Peyer's patch (tissue), 4 donors: ENCODE results near the gene GPC5. TPM values are rescaled to one million over a fixed set of nuclear protein-coding genes. Genes with fewer than 3 reads are reported as not detected.

Experiments
- DNase-seq, 3 donors: peaks; one replicate each; pipeline ENCODE4 v3.0.0-alpha.2; 2017 to 2019
- H3K27ac ChIP-seq, 4 donors: fragments of 200-600 bp; sonication (generic); one replicate each; pipeline ENCODE4 v1.5.1; 2016 to 2019
- H3K27me3 ChIP-seq, 2 donors: fragments of 200-600 bp; sonication (generic); one replicate each; pipeline ENCODE4 v1.5.1; 2019
- H3K36me3 ChIP-seq, 3 donors: fragments of 200-600 bp; sonication (generic); one replicate each; pipeline ENCODE4 v1.5.1; 2016 to 2019
- H3K4me1 ChIP-seq, 4 donors: fragments of 200-600 bp; sonication (generic); one replicate each; pipeline ENCODE4 v1.5.1; 2016 to 2019
- H3K4me3 ChIP-seq, 4 donors: fragments of 200-600 bp; sonication (generic); 1 replicate in 3 of 4; 2 replicates in 1 of 4; pipeline ENCODE4 v1.5.1; 2016 to 2019; ENCODE audit warnings: mild to moderate bottlenecking in 1 of 4
- H3K9me3 ChIP-seq, 4 donors: fragments of 200-600 bp; sonication (generic); one replicate each; pipeline ENCODE4 v1.5.1; 2016 to 2019; ENCODE audit warnings: mild to moderate bottlenecking in 1 of 4
- CTCF ChIP-seq, 6 experiments: fragments of 450-650 bp in 4 of 6; fragments of 200-600 bp in 2 of 6; sonication (generic) in 1 of 6; IDR thresholded peaks; one replicate each; pipeline ENCODE4 v1.5.1; 2017 to 2019; ENCODE audit warnings: antibody characterized with exemption in 6 of 6, mild to moderate bottlenecking in 3 of 6, moderate library complexity in 1 of 6
- POLR2A ChIP-seq, 2 donors: fragments of 450-650 bp; IDR thresholded peaks; one replicate each; pipeline ENCODE4 v1.5.1; 2017; ENCODE audit warnings: antibody characterized with exemption in 2 of 2, mild to moderate bottlenecking in 2 of 2, moderate library complexity in 2 of 2
- total RNA-seq, 4 donors: library from RNA; depleted of rRNA; stranded (reverse); fragments of >200 nt; gene quantifications; one replicate each; pipeline ENCODE4 v1.1.0, GENCODE V29; 2016

GPC5 gene
- total RNA-seq, 4 donors from 2014 or later, result 4.1 TPM; not detected in 3

DNA sequence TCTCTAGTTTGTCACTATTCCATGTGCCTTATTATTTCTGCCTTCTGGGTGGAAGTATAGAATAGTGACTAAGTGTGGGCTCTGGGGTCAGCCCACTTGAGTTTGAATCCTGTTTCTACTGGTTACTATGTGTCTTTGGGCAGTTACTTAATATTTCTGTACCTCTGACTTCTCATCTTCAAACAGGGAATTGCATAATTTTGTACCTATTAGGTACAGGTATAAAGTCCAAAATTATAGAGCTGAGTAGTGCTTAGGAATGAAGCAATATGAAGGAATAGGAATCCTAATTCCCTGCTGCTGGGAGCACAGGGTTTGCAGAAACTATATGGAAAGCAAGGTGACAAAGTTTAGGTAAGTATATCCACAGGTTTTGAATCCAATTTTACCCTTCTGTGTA lies 564.5 kb downstream of the GPC5 start:
- TF ChIP-seq CTCF (IDR thresholded peaks at IDR 0.05) (no peak), POLR2A (IDR thresholded peaks at IDR 0.05) (no peak)
- H3K4me3 ChIP-seq, result no peak overlapping the region
- H3K36me3 ChIP-seq, result no peaks in the 10 kb centered on the region
- no peaks in the 10 kb centered on the region for H3K4me1 ChIP-seq
- H3K27me3 ChIP-seq, result no peaks in the 10 kb centered on the region
- H3K9me3 ChIP-seq, result no peaks in the 10 kb centered on the region
- H3K27ac ChIP-seq, result no peak overlapping the region
- DNase-seq, result no peak

DNA sequence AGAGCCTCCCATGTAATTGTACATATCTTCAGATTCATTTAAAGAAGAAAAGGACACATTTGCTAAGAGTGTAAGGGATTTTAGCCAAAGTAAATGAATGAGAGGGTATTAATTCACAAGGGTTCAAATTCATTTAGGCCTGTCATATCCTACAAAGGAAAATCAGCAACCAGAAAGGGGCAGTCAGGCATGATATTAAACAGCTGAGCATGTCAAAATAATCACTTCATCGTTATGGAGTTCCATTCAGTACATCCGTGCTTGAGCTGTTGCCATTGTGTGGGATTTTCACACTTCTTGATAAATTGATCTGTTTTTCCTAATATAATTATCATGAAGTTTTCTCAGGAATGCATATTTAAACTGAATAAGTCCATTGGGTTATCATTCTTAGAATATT lies 567.1 kb downstream of the GPC5 start:
- H3K36me3 ChIP-seq, result no peaks in the 10 kb centered on the region
- DNase-seq, result no peak
- no peaks in the 10 kb centered on the region for H3K27me3 ChIP-seq
- TF ChIP-seq CTCF (IDR thresholded peaks at IDR 0.05), result no peak
- no peak for TF ChIP-seq POLR2A (IDR thresholded peaks at IDR 0.05)
- H3K4me3 ChIP-seq, result no peak overlapping the region
- H3K9me3 ChIP-seq, result no peaks in the 10 kb centered on the region
- no peak overlapping the region for H3K27ac ChIP-seq
- no peaks in the 10 kb centered on the region for H3K4me1 ChIP-seq

DNA sequence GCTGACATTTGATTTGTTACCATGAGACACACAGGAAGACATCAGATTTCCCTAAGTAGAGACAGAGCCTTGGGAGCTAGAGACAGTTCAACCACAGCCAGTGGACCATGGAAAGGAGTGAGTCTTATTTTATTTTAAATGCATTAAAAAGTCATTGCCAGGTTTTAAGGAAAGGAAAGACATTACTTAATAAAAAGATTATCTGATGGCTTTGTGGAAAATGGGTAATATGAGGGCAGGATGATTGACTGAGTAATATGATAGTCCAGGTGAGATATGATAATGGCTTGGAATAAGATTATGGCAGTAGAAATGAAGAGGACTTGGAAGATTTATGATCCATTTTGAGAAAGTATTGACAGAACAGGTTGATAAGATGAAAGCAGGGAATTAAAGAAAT lies 580.1 kb downstream of the GPC5 start:
- no peak for DNase-seq
- no peaks in the 10 kb centered on the region for H3K36me3 ChIP-seq
- no peak overlapping the region for H3K27ac ChIP-seq
- H3K4me1 ChIP-seq, result no peaks in the 10 kb centered on the region
- H3K9me3 ChIP-seq, result no peaks in the 10 kb centered on the region
- no peak overlapping the region for H3K4me3 ChIP-seq
- no peaks in the 10 kb centered on the region for H3K27me3 ChIP-seq
- TF ChIP-seq CTCF (IDR thresholded peaks at IDR 0.05), result no peak
- no peak for TF ChIP-seq POLR2A (IDR thresholded peaks at IDR 0.05)

DNA sequence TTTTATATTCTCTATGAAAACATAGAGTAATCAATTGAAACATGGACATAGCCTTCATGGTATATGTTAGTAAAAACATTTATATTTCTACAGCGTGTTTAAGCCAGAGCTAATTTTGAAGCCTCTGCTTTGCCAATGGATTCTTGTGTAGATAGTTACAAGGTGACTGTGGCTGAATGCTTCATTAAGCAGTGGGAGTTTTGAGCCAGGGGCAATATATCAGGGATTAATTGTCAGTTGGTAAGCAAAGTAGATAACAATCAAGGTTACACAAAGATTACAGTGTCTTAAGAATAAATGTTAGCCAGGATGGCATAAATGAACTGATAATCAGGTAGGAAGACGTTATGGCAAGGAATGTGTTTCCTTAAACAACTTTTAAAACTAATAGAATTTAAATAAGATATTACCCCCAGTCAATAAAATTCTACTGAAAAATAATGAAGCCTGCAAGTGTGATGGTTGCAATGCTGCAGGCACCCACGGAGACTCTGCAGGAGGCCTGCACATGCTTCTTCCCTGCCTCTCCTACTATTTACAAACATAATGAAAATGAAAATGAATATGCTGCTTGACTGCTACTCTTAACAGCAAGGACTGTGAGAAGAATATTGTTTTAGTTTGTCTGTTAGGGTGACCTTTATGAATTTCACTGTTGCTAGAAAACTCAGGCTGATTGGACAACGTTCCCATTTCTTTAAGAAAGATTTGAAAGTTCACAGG lies 588.5 kb downstream of the GPC5 start:
- H3K4me3 ChIP-seq, result no peak overlapping the region

DNA sequence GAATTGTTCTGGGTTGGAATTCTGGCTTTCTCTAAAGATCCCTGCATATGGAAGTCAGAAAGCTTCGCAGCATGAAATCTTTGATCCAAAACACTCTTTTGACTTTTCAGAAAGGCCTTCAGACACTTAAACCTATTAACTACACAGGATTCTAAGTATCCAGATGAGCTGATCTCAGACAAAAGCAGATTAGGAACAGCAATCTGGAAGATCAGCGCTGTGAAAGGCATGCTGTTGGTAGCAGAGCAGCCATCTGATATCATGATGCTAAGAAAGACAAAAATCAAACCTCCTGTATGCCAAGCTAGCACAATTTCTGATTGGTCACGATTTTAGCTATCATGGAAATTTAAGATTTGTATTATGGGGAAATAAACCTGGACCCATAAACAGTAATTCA lies 589.9 kb downstream of the GPC5 start:
- DNase-seq, result no peak
- Histone ChIP-seq H3K4me3 (no peak overlapping the region), H3K9me3 (no peaks in the 10 kb centered on the region), H3K36me3 (no peaks in the 10 kb centered on the region), H3K4me1 (no peaks in the 10 kb centered on the region), H3K27ac (no peak overlapping the region), H3K27me3 (no peaks in the 10 kb centered on the region)
- TF ChIP-seq CTCF (IDR thresholded peaks at IDR 0.05), result no peak
- no peak for TF ChIP-seq POLR2A (IDR thresholded peaks at IDR 0.05)

More for the DNA sequence above, 588.5 kb downstream of the GPC5 start:
- no peaks in the 10 kb centered on the region for H3K27me3 ChIP-seq
- TF ChIP-seq CTCF (IDR thresholded peaks at IDR 0.05) (no peak), POLR2A (IDR thresholded peaks at IDR 0.05) (no peak)
- DNase-seq, result no peak
- H3K36me3 ChIP-seq, result no peaks in the 10 kb centered on the region
- no peaks in the 10 kb centered on the region for H3K9me3 ChIP-seq
- H3K27ac ChIP-seq, result no peak overlapping the region
- no peaks in the 10 kb centered on the region for H3K4me1 ChIP-seq

GRCh38 chr13:92012787-92013186 lies 614.4 kb downstream of the GPC5 start:
- no peak for DNase-seq
- no peaks in the 10 kb centered on the region for H3K27me3 ChIP-seq

More at GRCh38 chr13:92012787-92013186, 614.4 kb downstream of the GPC5 start:
- no peak for TF ChIP-seq CTCF (IDR thresholded peaks at IDR 0.05)
- TF ChIP-seq POLR2A (IDR thresholded peaks at IDR 0.05), result no peak
- H3K4me1 ChIP-seq, result no peaks in the 10 kb centered on the region
- H3K4me3 ChIP-seq, result no peak overlapping the region
- H3K27ac ChIP-seq, result no peak overlapping the region
- no peaks in the 10 kb centered on the region for H3K36me3 ChIP-seq
- H3K9me3 ChIP-seq, result no peaks in the 10 kb centered on the region
